ENCODE measurements around the gene STH.
"Not testable (repeated sequence)": the region's sequence is repeated elsewhere in the genome, so short reads cannot be mapped to it uniquely, and the experiment has no call there.

Gene STH

GRCh38 chr17:46010597-46011186 lies 11.6 kb downstream of the STH start:
- H3K36me3 ChIP-seq = no peaks in the 10 kb centered on the region
- no peaks in the 10 kb centered on the region for H4K20me1 ChIP-seq
- peaks cover 26% of the 10 kb centered on the region for H3K4me1 ChIP-seq
- no peak overlapping the region for H3K4me3 ChIP-seq
- no peaks in the 10 kb centered on the region for H3K27me3 ChIP-seq
- no peak overlapping the region for H3K4me2 ChIP-seq
- no peak overlapping the region for H3K27ac ChIP-seq
- no peak for TF ChIP-seq Cebpa-rat (IDR thresholded peaks at IDR 0.05)
- no peak overlapping the region for H3K9ac ChIP-seq
- H3K9me3 ChIP-seq = no peaks in the 10 kb centered on the region

- Histone ChIP-seq H4K20me1 (no peaks in the 10 kb centered on the region), H3K36me3 (no peaks in the 10 kb centered on the region), H3K4me1 (peaks cover 26% of the 10 kb centered on the region), H3K27me3 (no peaks in the 10 kb centered on the region), H3K4me2 (no peak overlapping the region), H3K27ac (no peak overlapping the region), H3K9me3 (no peaks in the 10 kb centered on the region), H3K9ac (no peak overlapping the region), H3K4me3 (no peak overlapping the region)
- no peak for TF ChIP-seq Cebpa-rat (IDR thresholded peaks at IDR 0.05)
Observed at GRCh38 chr17:46011711-46012505, 12.9 kb downstream of the STH start.

DNA sequence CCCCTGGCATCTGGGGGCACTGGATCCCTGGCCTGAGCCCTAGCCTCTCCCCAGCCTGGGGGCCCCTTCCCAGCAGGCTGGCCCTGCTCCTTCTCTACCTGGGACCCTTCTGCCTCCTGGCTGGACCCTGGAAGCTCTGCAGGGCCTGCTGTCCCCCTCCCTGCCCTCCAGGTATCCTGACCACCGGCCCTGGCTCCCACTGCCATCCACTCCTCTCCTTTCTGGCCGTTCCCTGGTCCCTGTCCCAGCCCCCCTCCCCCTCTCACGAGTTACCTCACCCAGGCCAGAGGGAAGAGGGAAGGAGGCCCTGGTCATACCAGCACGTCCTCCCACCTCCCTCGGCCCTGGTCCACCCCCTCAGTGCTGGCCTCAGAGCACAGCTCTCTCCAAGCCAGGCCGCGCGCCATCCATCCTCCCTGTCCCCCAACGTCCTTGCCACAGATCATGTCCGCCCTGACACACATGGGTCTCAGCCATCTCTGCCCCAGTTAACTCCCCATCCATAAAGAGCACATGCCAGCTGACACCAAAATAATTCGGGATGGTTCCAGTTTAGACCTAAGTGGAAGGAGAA lies 13.5 kb downstream of the STH start:
- Histone ChIP-seq H3K27me3 (no peaks in the 10 kb centered on the region), H3K4me1 (peaks cover 20% of the 10 kb centered on the region), H3K4me2 (no peak overlapping the region), H3K9ac (no peak overlapping the region), H3K27ac (no peak overlapping the region), H3K36me3 (no peaks in the 10 kb centered on the region), H3K4me3 (no peak overlapping the region), H3K9me3 (no peaks in the 10 kb centered on the region), H4K20me1 (no peaks in the 10 kb centered on the region)
- TF ChIP-seq Cebpa-rat (IDR thresholded peaks at IDR 0.05) = no peak

DNA sequence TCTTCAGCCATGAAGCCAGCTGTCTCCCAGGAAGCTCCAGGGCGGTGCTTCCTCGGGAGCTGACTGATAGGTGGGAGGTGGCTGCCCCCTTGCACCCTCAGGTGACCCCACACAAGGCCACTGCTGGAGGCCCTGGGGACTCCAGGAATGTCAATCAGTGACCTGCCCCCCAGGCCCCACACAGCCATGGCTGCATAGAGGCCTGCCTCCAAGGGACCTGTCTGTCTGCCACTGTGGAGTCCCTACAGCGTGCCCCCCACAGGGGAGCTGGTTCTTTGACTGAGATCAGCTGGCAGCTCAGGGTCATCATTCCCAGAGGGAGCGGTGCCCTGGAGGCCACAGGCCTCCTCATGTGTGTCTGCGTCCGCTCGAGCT lies 14.1 kb downstream of the STH start:
- no peak overlapping the region for H3K9ac ChIP-seq
- TF ChIP-seq Cebpa-rat (IDR thresholded peaks at IDR 0.05) = no peak

DNA sequence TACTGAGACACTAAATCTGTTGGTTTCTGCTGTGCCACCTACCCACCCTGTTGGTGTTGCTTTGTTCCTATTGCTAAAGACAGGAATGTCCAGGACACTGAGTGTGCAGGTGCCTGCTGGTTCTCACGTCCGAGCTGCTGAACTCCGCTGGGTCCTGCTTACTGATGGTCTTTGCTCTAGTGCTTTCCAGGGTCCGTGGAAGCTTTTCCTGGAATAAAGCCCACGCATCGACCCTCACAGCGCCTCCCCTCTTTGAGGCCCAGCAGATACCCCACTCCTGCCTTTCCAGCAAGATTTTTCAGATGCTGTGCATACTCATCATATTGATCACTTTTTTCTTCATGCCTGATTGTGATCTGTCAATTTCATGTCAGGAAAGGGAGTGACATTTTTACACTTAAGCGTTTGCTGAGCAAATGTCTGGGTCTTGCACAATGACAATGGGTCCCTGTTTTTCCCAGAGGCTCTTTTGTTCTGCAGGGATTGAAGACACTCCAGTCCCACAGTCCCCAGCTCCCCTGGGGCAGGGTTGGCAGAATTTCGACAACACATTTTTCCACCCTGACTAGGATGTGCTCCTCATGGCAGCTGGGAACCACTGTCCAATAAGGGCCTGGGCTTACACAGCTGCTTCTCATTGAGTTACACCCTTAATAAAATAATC lies 14.6 kb downstream of the STH start:
- H3K27ac ChIP-seq = no peak overlapping the region
- H4K20me1 ChIP-seq = no peaks in the 10 kb centered on the region
- no peak overlapping the region for H3K9ac ChIP-seq
- peaks cover 13% of the 10 kb centered on the region for H3K4me1 ChIP-seq
- no peak overlapping the region for H3K4me2 ChIP-seq
- no peak for TF ChIP-seq Cebpa-rat (IDR thresholded peaks at IDR 0.05)
- H3K9me3 ChIP-seq = no peaks in the 10 kb centered on the region
- H3K27me3 ChIP-seq = no peaks in the 10 kb centered on the region
- H3K4me3 ChIP-seq = no peak overlapping the region
- H3K36me3 ChIP-seq = no peaks in the 10 kb centered on the region

More for the DNA sequence above, 14.1 kb downstream of the STH start:
- Histone ChIP-seq H3K36me3 (no peaks in the 10 kb centered on the region), H3K4me1 (peaks cover 15% of the 10 kb centered on the region), H3K4me2 (no peak overlapping the region), H3K27ac (no peak overlapping the region), H3K27me3 (no peaks in the 10 kb centered on the region), H3K4me3 (no peak overlapping the region), H4K20me1 (no peaks in the 10 kb centered on the region), H3K9me3 (no peaks in the 10 kb centered on the region)

DNA sequence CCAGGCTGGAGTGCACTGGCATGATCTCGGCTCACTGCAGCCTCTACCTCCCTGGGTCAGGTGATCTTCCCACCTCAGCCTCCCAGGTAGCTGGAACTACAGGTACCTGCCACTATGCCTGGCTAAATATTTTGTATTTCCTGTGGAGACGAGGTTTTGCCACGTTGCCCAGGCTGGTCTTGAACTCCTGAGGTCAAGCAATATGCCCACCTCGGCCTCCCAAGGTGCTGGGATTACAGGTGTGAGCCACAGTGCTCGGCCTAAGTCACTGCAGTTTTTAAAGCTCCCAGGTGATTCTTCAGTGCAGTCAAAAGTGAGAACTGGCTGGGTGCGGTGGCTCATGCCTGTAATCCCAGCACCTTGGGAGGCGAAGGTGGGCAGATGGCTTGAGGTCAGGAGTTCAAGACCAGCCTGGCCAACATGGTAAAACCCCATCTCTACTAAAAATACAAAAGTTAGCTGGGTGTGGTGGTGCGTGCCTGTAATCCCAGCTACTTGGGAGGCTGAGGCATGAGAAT lies 20.4 kb downstream of the STH start:
- H3K4me2 ChIP-seq, H3K9ac ChIP-seq: not testable (repeated sequence)

GRCh38 chr17:46020023-46020761 lies 21.1 kb downstream of the STH start:
- no peak for TF ChIP-seq Cebpa-rat (IDR thresholded peaks at IDR 0.05)
- Histone ChIP-seq H3K4me1 (peaks cover 28% of the 10 kb centered on the region), H3K27ac (no peak overlapping the region)

More for the DNA sequence above, 20.4 kb downstream of the STH start:
- not testable (repeated sequence) for H4K20me1 ChIP-seq, H3K9me3 ChIP-seq, H3K4me3 ChIP-seq, H3K27me3 ChIP-seq, H3K36me3 ChIP-seq, H3K27ac ChIP-seq
- H3K4me1 ChIP-seq = peaks cover 21% of the 10 kb centered on the region

GRCh38 chr17:46020998-46021397 lies 21.9 kb downstream of the STH start:
- no peak overlapping the region for H3K27ac ChIP-seq
- TF ChIP-seq Cebpa-rat (IDR thresholded peaks at IDR 0.05) = no peak

More at GRCh38 chr17:46020023-46020761, 21.1 kb downstream of the STH start:
- H3K36me3 ChIP-seq = 0 out of 2 replicates have a peak, but pooled peaks cover 6% of the 10 kb centered on the region
- H3K4me2 ChIP-seq = no peak overlapping the region
- H3K9me3 ChIP-seq = no peaks in the 10 kb centered on the region
- H3K4me3 ChIP-seq = no peak overlapping the region
- peaks cover 6% of the 10 kb centered on the region for H4K20me1 ChIP-seq
- no peak overlapping the region for H3K9ac ChIP-seq
- no peaks in the 10 kb centered on the region for H3K27me3 ChIP-seq

DNA sequence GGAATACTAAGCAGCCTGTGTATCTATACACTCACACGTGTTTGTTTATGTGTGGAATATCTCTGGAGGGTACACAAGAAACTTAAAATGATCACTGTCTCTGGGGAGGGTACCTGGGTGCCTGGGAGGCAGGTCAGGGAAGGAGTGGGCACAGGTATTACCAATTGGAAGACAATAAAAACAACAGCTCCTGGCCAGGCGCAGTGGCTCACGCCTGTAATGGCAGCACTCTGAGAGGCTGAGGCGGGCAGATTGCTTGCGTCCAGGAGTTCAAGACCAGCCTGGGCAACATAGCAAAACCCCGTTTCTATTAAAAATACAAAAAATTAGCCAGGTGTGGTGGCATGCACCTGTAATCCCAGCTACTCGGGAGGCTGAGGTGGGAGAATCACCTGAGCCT lies 24.3 kb downstream of the STH start:
- H3K4me3 ChIP-seq, H3K9ac ChIP-seq, H3K27me3 ChIP-seq, H3K36me3 ChIP-seq, H3K9me3 ChIP-seq, H3K27ac ChIP-seq: not testable (repeated sequence)
- Histone ChIP-seq H3K4me2 (peak overlapping the region; percentile 78), H3K4me1 (peaks cover 60% of the 10 kb centered on the region), H4K20me1 (peaks cover 38% of the 10 kb centered on the region)

More at GRCh38 chr17:46020998-46021397, 21.9 kb downstream of the STH start:
- H3K4me2 ChIP-seq = no peak overlapping the region
- H3K4me3 ChIP-seq = no peak overlapping the region
- H4K20me1 ChIP-seq = peaks cover 14% of the 10 kb centered on the region
- no peak overlapping the region for H3K9ac ChIP-seq
- no peaks in the 10 kb centered on the region for H3K9me3 ChIP-seq
- H3K4me1 ChIP-seq = peaks cover 36% of the 10 kb centered on the region
- H3K36me3 ChIP-seq = 0 out of 2 replicates have a peak, but pooled peaks cover 6% of the 10 kb centered on the region
- no peaks in the 10 kb centered on the region for H3K27me3 ChIP-seq
